GOT3 (cell line): ENCODE data around the gene PRPF39.
"Not testable (repeated sequence)": the region's sequence is repeated elsewhere in the genome, so short reads cannot be mapped to it uniquely, and the experiment has no call there.

ENCODE experiments used
- DNase-seq: peaks from one replicate; lab custom pipeline; 2025; ENCODE audit warnings: mixed read lengths; lab: John Stamatoyannopoulos, UW

PRPF39 gene

DNA sequence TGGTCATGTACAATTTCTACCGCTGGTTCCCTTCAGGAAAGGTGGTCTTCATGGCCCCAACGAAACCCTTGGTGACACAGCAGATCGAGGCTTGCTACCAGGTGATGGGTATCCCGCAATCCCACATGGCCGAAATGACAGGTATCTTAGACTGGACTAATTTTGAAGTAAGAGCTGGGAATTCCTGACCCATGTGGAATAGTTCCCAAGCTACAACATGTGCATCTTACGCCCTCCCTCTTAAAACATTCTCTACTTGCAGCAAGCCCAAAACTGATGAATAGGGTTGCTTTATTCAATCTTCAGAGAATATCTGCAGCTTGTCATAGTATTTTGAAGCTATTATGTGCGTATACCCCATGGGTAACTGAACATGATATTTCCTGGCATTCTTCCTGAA, 52.5 kb downstream of the PRPF39 start:
- DNase-seq: no peak

DNA sequence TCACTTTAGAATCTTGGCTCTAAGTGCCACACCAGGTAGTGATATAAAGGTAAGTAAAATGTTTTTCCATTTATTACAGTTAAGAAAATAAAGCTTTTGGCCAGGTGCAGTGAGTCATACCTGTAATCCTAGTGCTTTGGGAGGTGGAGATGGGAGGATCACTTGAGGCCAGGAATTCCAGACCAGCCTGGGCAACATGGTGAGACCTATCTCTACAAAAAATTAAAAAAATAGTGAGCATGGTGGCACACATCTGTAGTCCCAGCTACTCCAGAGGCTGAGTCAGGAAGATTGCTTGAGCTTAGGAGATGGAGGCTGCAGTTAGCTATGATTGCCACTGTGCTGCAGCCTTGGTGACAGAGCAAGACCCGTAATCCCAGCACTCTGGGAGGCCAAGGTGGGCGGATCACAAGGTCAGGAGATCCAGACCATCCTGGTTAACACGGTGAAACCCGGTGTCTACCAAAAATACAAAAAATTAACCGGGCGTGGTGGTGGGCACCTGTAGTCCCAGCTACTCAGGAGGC, 56.8 kb downstream of the PRPF39 start:
- no peak for DNase-seq

DNA sequence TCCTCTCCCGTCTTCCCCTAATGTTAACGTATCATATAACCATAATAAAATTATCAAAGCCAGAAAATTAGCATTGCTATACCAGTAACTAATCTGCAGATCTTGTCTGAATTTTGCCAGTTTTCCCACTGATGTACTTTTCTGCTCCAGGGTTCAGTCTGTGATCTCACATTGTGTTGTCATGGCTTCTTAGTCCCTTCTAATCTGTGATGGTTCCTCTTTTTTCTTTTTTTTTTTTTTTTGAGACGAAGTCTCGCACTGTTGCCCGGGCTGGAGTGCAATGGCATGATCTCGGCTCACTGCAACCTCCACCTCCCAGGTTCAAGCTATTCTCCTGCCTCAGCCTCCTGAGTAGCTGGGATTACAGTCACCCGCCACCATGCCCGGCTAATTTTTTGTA, 58.2 kb downstream of the PRPF39 start:
- DNase-seq: not testable (repeated sequence)

- DNase-seq: no peak
Observed at GRCh38 chr14:45144658-45145057, 60.7 kb downstream of the PRPF39 start.

GRCh38 chr14:45145214-45145613, 61.3 kb downstream of the PRPF39 start:
- DNase-seq: no peak

- DNase-seq: no peak
Observed at GRCh38 chr14:45149602-45150001, 65.7 kb downstream of the PRPF39 start.

- no peak for DNase-seq
Observed at GRCh38 chr14:45150386-45150890, 66.5 kb downstream of the PRPF39 start.

- DNase-seq: no peak
Observed at GRCh38 chr14:45156067-45156466, 72.2 kb downstream of the PRPF39 start.
